Osteoblast (primary cell): Measurements from ENCODE around the gene DDC. TPM values are rescaled to one million over a fixed set of nuclear protein-coding genes. Genes with fewer than 3 reads are reported as not detected.

Experiments
- DNase-seq: peaks from one replicate; pipeline ENCODE4 v3.0.0; 2011; ENCODE audit warnings: low spot score, mixed read lengths; ENCODE audit not compliant: insufficient read length; ENCODE audit errors: missing footprints
- H2AFZ ChIP-seq: 2 replicates; pipeline ENCODE4 v1.6.0; 2011; ENCODE audit warnings: mild to moderate bottlenecking, low read length
- H3K27ac ChIP-seq: 2 replicates; pipeline ENCODE4 v1.5.1; 2011; ENCODE audit warnings: mild to moderate bottlenecking, low read depth, low read length, moderate library complexity
- H3K27me3 ChIP-seq: 2 replicates; pipeline ENCODE4 v1.6.0; 2012; ENCODE audit warnings: mild to moderate bottlenecking, control low read depth, inconsistent platforms, low read length, moderate library complexity; ENCODE audit not compliant: insufficient read depth
- H3K36me3 ChIP-seq: 2 replicates; pipeline ENCODE4 v1.5.1; 2011; ENCODE audit warnings: mild to moderate bottlenecking, low read length, control low read depth, moderate library complexity; ENCODE audit not compliant: insufficient read depth
- H3K4me1 ChIP-seq: 2 replicates; pipeline ENCODE4 v1.5.1; 2011; ENCODE audit warnings: mild to moderate bottlenecking, low read length, control low read depth, moderate library complexity; ENCODE audit not compliant: insufficient read depth
- H3K4me2 ChIP-seq: 2 replicates; pipeline ENCODE4 v1.6.0; 2011; ENCODE audit warnings: mild to moderate bottlenecking, low read length; ENCODE audit not compliant: insufficient read depth
- H3K4me3 ChIP-seq: fragments of 200-600 bp; sonication (generic); 3 replicates; pipeline ENCODE4 v1.5.1; 2012; ENCODE audit warnings: mild to moderate bottlenecking, low read length, inconsistent platforms; ENCODE audit not compliant: insufficient read depth
- H3K79me2 ChIP-seq: 2 replicates; pipeline ENCODE4 v1.6.0; 2012; ENCODE audit warnings: mild to moderate bottlenecking, low read length, control low read depth, inconsistent platforms; ENCODE audit not compliant: insufficient read depth
- H3K9me3 ChIP-seq: 2 replicates; pipeline ENCODE4 v1.5.1; 2011; ENCODE audit warnings: low read depth, low read length, control low read depth
- H4K20me1 ChIP-seq: 2 replicates; pipeline ENCODE4 v1.6.0; 2012; ENCODE audit warnings: mild to moderate bottlenecking, low read length, control low read depth; ENCODE audit not compliant: insufficient read depth
- CTCF ChIP-seq: IDR thresholded peaks from 2 replicates; pipeline ENCODE4 v1.5.1; 2011; ENCODE audit warnings: mild to moderate bottlenecking, low read depth, low read length, moderate library complexity; ENCODE audit errors: extremely low read depth
- total RNA-seq: library from RNA; depleted of rRNA; stranded (reverse); fragments of >200 nt; gene quantifications from 2 replicates; pipeline ENCODE4 v1.2.3, GENCODE V29; 2012

The DDC gene
- total RNA-seq, 1 donor = not detected

DNA sequence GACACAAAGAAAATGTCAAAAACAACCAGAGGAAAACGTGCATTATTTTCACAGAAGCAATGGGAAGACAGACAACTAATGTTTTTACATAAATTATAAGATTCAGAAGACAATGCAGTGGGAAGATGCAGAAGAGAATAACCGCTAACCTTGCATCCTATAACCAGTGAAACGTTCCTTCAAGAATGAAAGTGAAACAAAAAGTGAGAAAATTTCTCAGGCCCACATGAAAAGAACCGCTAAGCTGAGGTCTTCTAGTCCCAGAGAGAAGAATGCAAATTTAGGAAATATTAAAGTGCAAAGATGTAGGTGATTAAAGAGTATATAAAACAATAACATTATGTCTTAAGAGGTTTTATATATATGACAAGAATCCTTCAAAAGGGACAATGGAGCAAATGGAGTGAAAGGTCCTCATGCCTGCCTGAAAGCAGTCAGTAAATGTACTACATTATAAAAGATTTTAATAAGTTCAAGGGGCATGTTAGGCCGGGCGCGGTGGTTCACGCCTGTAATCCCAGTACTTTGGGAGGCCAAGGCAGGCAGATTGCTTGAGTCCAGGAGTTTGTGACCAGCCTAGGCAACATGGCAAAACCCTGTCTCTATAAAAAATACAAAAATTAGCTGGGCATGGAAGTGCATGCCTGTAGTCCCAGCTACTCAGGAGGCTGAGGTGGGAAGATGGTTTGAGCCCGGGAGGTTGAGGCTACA lies 43.1 kb upstream of the DDC start:
- Histone ChIP-seq H2AFZ (no peak overlapping the region), H3K4me3 (no peak overlapping the region), H4K20me1 (peaks cover 16% of the 10 kb centered on the region), H3K27ac (no peak overlapping the region), H3K4me2 (no peak overlapping the region), H3K36me3 (peaks cover 22% of the 10 kb centered on the region), H3K79me2 (no peaks in the 10 kb centered on the region), H3K4me1 (peaks cover 10% of the 10 kb centered on the region), H3K27me3 (no peaks in the 10 kb centered on the region), H3K9me3 (no peaks in the 10 kb centered on the region)
- no peak for TF ChIP-seq CTCF
- no peak for DNase-seq

- Histone ChIP-seq H3K4me3 (no peak overlapping the region), H3K9me3 (no peaks in the 10 kb centered on the region), H3K4me1 (peaks cover 10% of the 10 kb centered on the region), H4K20me1 (peaks cover 19% of the 10 kb centered on the region), H3K36me3 (peaks cover 21% of the 10 kb centered on the region), H3K27ac (no peak overlapping the region), H3K4me2 (no peak overlapping the region), H3K79me2 (no peaks in the 10 kb centered on the region), H2AFZ (no peak overlapping the region), H3K27me3 (no peaks in the 10 kb centered on the region)
- no peak for DNase-seq
- TF ChIP-seq CTCF = no peak
Observed at GRCh38 chr7:50607524-50608125, 42.4 kb upstream of the DDC start.

DNA sequence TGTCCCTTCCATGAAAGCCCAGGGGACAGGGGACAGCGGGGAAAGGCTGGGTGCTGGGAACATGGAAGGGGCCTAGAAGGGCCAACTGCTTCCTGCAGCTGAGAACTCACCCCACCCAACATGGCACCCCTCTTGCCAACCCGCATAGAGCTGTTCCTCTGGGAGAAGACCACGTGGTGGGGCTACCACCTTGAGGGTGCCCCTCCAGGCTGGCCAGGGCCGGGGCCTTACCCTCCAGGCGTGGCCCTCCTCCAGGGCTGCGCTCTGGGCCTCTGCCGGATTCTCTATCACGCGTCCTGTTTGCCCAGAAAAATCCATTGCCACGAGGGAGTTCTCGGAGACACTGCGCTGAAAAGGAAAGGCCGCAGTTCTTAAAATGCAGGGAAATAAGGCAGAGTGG lies 39.9 kb upstream of the DDC start:
- H3K4me2 ChIP-seq = no peak overlapping the region
- H3K27ac ChIP-seq = no peak overlapping the region
- no peak overlapping the region for H2AFZ ChIP-seq
- H3K4me1 ChIP-seq = no peaks in the 10 kb centered on the region
- no peak for DNase-seq
- H3K36me3 ChIP-seq = peaks cover 22% of the 10 kb centered on the region
- H3K9me3 ChIP-seq = no peaks in the 10 kb centered on the region
- peaks cover 14% of the 10 kb centered on the region for H4K20me1 ChIP-seq
- H3K27me3 ChIP-seq = no peaks in the 10 kb centered on the region
- TF ChIP-seq CTCF = no peak
- no peak overlapping the region for H3K4me3 ChIP-seq
- no peaks in the 10 kb centered on the region for H3K79me2 ChIP-seq

DNA sequence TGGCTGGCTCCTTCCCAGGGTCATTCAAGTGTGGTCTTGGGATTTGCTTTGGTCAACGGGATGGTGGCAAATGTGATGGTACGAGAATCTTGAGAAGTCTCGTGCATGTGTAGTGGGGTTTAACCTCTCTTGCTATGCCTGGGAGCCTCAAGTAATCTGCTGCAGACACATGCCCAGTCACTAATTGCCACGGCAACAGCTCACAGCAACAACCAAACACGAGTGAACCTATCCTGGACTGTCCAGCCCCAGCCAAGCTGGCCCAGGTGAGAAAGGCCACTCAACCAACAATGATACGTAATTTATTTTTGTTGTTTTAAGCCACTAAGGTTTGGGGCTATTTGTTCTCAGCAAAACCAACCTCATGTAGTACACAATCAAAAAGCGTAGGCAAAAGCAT lies 38.1 kb upstream of the DDC start:
- Histone ChIP-seq H3K27me3 (no peaks in the 10 kb centered on the region), H3K4me1 (no peaks in the 10 kb centered on the region), H3K4me3 (no peak overlapping the region), H2AFZ (no peak overlapping the region), H4K20me1 (peaks cover 8% of the 10 kb centered on the region), H3K27ac (no peak overlapping the region), H3K9me3 (no peaks in the 10 kb centered on the region), H3K36me3 (peaks cover 27% of the 10 kb centered on the region), H3K79me2 (no peaks in the 10 kb centered on the region), H3K4me2 (no peak overlapping the region)
- no peak for DNase-seq
- TF ChIP-seq CTCF = no peak
